ENCODE measurements around the gene TUBA8. TPM values are rescaled to one million over a fixed set of nuclear protein-coding genes. Genes with fewer than 3 reads are reported as not detected.

The TUBA8 gene
- total and polyA plus RNA-seq, 8 donors: 0.79 to 2.7 (median 2.0) TPM

- DNase-seq (no peak), ATAC-seq (no peak)
- Histone ChIP-seq H3K4me3 (no peak overlapping the region), H3K36me3 (no peaks in the 10 kb centered on the region), H3K27me3 (peaks cover 25 to 53% of the 10 kb centered on the region in 2 donors), H3K4me1 (peaks cover 5 to 25% of the 10 kb centered on the region in 2 donors), H3K9me3 (no peaks in the 10 kb centered on the region), H3K27ac (no peak overlapping the region)
- no peak for TF ChIP-seq CTCF (IDR thresholded peaks at IDR 0.05)
- intact Hi-C loops (cut with DNase I): no loop called here
Observed at GRCh38 chr22:18113680-18114394, 3.2 kb downstream of the TUBA8 start.

- peaks cover 5 to 25% of the 10 kb centered on the region in 2 donors for H3K4me1 ChIP-seq
- DNase-seq: no peak
- ATAC-seq: no peak
- H3K9me3 ChIP-seq: no peaks in the 10 kb centered on the region
- TF ChIP-seq CTCF (IDR thresholded peaks at IDR 0.05): no peak
- H3K36me3 ChIP-seq: no peaks in the 10 kb centered on the region
- no peak overlapping the region for H3K27ac ChIP-seq
- intact Hi-C loops (cut with DNase I): no loop called here
- peaks cover 20 to 47% of the 10 kb centered on the region in 2 donors for H3K27me3 ChIP-seq
- H3K4me3 ChIP-seq: no peak overlapping the region
Observed at GRCh38 chr22:18114495-18114894, 3.9 kb downstream of the TUBA8 start.

- ATAC-seq: no peak
- H3K27me3 ChIP-seq: peaks cover 15 to 40% of the 10 kb centered on the region in 2 donors
- H3K4me3 ChIP-seq: no peak overlapping the region
- no peak overlapping the region for H3K27ac ChIP-seq
- intact Hi-C loops (cut with DNase I): no loop called here
- H3K9me3 ChIP-seq: no peaks in the 10 kb centered on the region
- no peak for TF ChIP-seq CTCF (IDR thresholded peaks at IDR 0.05)
- no peaks in the 10 kb centered on the region for H3K36me3 ChIP-seq
- peaks cover 2 to 21% of the 10 kb centered on the region in 2 donors for H3K4me1 ChIP-seq
- no peak for DNase-seq
Observed at GRCh38 chr22:18114976-18115652, 4.5 kb downstream of the TUBA8 start.

- H3K9me3 ChIP-seq: no peaks in the 10 kb centered on the region
- H3K4me1 ChIP-seq: peaks cover 0 to 13% of the 10 kb centered on the region in 2 donors
- no peak overlapping the region for H3K27ac ChIP-seq
- intact Hi-C loops (cut with DNase I): no loop called here
- no peaks in the 10 kb centered on the region for H3K36me3 ChIP-seq
- DNase-seq (no peak), ATAC-seq (no peak)
- TF ChIP-seq CTCF (IDR thresholded peaks at IDR 0.05): no peak
- no peak overlapping the region for H3K4me3 ChIP-seq
- peaks cover 7 to 32% of the 10 kb centered on the region in 2 donors for H3K27me3 ChIP-seq
Observed at GRCh38 chr22:18115906-18116371, 5.3 kb downstream of the TUBA8 start.

- TF ChIP-seq CTCF (IDR thresholded peaks at IDR 0.05): no peak
- no peak for ATAC-seq
- intact Hi-C loops (cut with DNase I): no loop called here
- no peak overlapping the region for H3K27ac ChIP-seq
- no peaks in the 10 kb centered on the region for H3K9me3 ChIP-seq
- peak in 1 of 4 donors; percentile 10 for DNase-seq
- peaks cover 0 to 25% of the 10 kb centered on the region in 2 donors for H3K27me3 ChIP-seq
- peaks cover 0 to 9% of the 10 kb centered on the region in 2 donors for H3K4me1 ChIP-seq
- H3K36me3 ChIP-seq: no peaks in the 10 kb centered on the region
- no peak overlapping the region for H3K4me3 ChIP-seq
Observed at GRCh38 chr22:18116634-18117033, 6.0 kb downstream of the TUBA8 start.
